Stimulated activated CD4-positive, alpha-beta T cell treated with anti-CD3 and anti-CD28 coated beads, TNF-alpha, amount 100 ng/mL, for 24 hours (primary cell): Measurements from ENCODE around the gene THBS2.
"Not testable (repeated sequence)": the region's sequence is repeated elsewhere in the genome, so short reads cannot be mapped to it uniquely, and the experiment has no call there.

Experiments used
- DNase-seq, 3 experiments: peaks; one replicate each; pipeline ENCODE4 v3.0.0-alpha.2; 2020; ENCODE audit warnings: low read depth in 3 of 3

The THBS2 gene

GRCh38 chr6:169271877-169272216 is 18.2 kb upstream of the THBS2 start:
- DNase-seq = no peak

GRCh38 chr6:169271158-169271876 is 17.7 kb upstream of the THBS2 start:
- DNase-seq = no peak

- DNase-seq = not testable (repeated sequence)
Measured at GRCh38 chr6:169270077-169270380, 16.4 kb upstream of the THBS2 start.

GRCh38 chr6:169269180-169270076 is 15.8 kb upstream of the THBS2 start:
- DNase-seq = no peak

GRCh38 chr6:169268276-169268675 is 14.6 kb upstream of the THBS2 start:
- no peak for DNase-seq

- DNase-seq = no peak
Measured at GRCh38 chr6:169266746-169267591, 13.3 kb upstream of the THBS2 start.

- no peak for DNase-seq
Measured at GRCh38 chr6:169266261-169266660, 12.6 kb upstream of the THBS2 start.

- no peak for DNase-seq
Measured at GRCh38 chr6:169265486-169266131, 12.0 kb upstream of the THBS2 start.

GRCh38 chr6:169263836-169264608 is 10.4 kb upstream of the THBS2 start:
- DNase-seq = no peak

GRCh38 chr6:169263374-169263773 is 9.7 kb upstream of the THBS2 start:
- no peak for DNase-seq

- DNase-seq = not testable (repeated sequence)
Measured at GRCh38 chr6:169262602-169263001, 9.0 kb upstream of the THBS2 start.

GRCh38 chr6:169256518-169256917 is 2.9 kb upstream of the THBS2 start:
- no peak for DNase-seq

GRCh38 chr6:169256061-169256460 is 2.4 kb upstream of the THBS2 start:
- DNase-seq = no peak

GRCh38 chr6:169255643-169256042 is 2.0 kb upstream of the THBS2 start:
- DNase-seq = no peak

- no peak for DNase-seq
Measured at GRCh38 chr6:169254456-169255316, 1.0 kb upstream of the THBS2 start.

- no peak for DNase-seq
Measured at GRCh38 chr6:169252505-169253189, 999 bp downstream of the THBS2 start.

- DNase-seq = no peak
Measured at GRCh38 chr6:169251822-169252504, 1.7 kb downstream of the THBS2 start.

GRCh38 chr6:169251371-169251802 is 2.3 kb downstream of the THBS2 start:
- no peak for DNase-seq

GRCh38 chr6:169250660-169251059 is 3.0 kb downstream of the THBS2 start:
- no peak for DNase-seq
